GM21529 (cell line): ENCODE data around the gene KRT85.
"Not testable (repeated sequence)": the region's sequence is repeated elsewhere in the genome, so short reads cannot be mapped to it uniquely, and the experiment has no call there.

Experiments
- ATAC-seq: cut with Tn5 transposase; IDR thresholded peaks from one replicate; pipeline ENCODE4 v1.9.1; 2021; ENCODE audit not compliant: unreplicated experiment

Gene KRT85

DNA sequence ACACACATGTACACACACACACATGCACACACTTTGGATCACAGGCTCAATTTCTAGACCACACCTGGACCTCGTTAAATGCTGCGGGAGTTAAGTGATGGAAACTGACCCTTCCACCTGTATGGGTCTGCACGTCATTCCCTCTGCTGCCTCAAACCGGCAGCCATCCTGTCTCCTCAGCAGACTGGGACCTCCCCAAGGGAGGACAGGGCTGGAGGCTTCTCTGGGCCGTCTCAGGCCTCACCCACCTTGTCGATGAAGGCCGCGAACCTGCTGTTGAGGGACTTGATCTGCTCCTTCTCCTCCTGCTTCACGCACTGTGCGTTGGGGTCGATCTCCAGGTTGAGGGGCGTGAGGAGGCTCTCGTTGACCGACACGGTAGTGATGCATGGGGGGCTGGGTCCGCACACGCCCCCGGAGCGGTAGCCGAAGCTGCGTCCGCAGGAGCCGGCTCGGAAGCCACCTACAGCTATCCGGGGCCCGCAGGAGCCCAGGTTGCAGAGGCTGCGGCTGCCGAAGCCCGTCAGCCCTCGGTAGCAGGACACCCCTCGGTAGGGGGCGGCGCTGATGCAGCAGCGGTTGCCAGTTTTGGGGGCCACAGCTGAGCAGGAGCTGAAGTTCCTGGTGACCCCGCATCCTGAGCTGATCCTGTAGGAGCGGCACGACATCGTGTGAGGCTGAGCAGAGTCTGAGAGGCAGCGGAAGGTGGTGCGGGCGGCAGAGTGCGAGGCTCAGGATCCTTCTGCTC lies at the start of gene KRT85:
TSS of gene KRT85 (minus strand) at position 744 of the 748 bp plus-strand sequence. CDS start at position 668, 76 bp downstream.
- ATAC-seq: no peak

DNA sequence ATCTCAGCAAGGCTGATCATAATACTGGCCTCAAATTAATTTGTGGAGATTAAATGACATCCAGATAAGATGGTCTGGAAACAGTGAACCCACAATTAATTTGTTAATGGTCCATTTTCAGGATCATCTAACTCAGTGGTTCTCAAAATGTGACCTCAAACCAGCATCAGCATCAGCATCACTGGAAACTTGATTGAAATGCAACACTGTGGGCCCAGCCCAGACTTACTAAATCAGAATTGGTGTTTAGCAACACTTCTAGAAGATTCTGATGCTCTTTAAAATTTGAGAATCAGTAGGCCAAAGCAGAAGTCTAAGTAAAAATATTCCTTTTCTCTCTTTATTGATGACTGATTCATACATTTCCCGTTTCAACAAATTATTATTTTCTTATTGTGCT lies 49.5 kb upstream of the KRT85 start:
- no peak for ATAC-seq

DNA sequence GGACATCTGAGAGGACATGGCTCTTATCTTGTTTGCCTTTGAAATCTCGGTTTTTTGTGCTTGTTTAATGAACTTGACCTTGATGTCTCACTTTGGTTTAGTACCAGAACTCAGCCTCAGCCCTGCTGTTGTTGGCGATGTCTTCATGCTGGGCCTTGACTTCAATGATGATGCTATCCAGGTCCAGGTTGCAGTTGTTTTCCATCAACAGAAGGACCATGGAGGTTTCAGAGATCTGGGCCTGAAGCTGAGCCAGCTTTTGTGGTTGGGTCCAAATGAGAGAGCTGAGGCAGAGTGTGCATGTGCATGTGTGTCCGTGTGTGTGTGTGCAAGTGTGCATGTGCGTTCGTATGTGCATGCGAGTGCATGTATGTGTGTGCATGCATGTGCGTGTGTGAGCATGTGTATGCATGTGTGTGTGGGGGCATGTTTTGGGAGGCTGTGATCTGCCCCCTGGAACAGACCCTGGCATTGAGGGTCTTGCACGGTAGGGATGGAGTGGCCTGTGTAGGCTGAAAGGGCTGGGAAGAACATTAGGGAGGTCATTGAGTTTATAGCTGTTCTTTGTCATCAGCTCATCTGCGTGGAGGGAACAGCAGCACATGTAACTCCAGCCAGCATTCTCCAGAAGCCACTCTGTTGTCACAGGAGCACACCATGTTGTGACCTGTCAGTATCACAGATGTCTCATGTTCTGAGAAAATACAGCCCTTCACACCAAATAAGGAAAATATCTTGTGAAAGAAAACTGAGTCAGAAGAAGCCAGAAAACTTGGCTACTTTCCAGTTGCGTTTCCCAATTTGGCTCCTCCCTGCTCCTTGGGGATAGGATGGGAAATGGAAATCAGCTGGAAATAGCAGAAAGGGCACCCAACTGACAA lies 48.8 kb upstream of the KRT85 start:
- no peak for ATAC-seq

DNA sequence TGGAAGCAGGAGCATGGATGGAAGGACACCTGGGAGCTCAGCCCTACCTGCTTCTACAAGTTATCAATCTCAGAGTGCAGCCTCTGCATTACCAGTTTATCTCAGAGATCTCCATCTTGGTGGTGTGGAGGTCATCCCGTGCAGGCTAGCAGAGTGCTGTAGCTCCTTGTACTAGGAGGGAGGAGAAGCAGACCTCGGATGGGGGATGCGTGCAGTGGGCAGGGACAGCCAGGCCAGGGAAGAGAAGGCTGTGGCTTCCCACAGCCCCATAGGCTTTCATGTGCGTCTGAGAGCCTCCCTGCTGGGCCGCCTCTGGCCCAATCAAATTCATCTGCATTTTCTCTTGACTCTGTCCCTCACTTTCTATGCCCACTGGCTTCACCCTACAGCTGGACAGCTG lies 47.7 kb upstream of the KRT85 start:
- no peak for ATAC-seq

DNA sequence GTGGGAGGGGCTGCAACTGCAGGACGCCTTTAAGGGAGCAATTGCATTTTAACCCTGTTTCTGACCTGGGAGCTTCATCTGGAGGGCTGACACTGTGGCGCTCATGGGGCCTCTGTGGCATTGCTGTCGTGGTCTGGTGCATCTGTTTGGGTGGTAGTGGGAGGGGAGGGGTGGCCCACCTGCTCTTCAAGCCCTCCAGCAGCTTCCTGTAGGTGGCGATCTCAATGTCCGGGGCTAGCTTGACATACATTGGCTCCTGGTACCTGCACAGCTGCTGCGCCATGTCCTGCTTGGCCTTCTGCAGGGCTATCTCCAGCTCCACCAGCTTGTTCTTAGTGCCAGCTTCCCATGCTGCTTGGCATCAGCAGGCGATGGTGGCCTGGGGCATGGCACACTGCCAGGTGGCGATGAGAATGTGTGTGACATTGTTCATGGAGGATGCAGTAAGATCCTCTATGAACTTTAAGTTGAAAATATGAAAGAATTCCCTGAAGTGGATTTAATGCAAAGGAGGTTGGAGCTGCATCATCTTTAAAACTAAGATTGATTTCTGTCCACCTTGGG lies 46.6 kb upstream of the KRT85 start:
- ATAC-seq: no peak

DNA sequence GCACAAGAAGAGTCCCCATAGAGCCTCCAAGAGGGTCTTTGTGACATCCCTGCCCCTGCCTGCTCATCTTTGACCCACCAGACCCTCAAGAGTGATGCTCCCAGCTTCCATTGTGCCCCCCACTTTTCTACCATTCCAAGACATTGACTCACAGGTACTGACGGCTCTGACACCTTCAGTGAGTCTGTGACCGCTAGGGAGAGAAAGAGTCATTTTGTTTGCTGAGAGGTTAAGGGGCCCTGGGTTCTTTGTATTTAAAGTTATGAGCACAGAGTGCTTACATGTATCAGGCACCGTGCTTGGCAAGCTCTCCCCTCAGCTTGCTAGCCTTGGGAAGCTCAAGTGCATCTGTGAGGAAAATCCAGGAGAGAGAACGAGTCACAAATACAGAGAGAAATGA lies 45.9 kb upstream of the KRT85 start:
- no peak for ATAC-seq

DNA sequence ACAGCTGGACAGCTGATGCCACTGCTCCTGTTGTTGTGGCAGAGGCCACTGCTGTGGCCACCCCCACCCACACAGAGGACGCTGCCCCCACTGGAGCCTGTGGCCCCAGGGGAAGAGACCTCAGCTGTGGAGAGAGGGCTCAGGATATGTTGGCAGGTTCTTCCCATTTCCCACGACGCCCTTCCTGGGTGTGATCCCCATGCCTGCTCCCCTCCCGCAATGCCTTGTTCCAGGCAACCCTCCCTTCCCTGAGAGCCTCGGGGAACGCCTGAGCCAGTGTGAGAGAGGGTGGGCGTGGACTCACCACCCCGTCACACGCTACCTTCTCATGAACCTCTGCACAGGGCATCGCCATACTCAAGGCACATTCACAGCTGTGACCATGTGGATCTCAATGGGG lies 44.5 kb upstream of the KRT85 start:
- no peak for ATAC-seq

DNA sequence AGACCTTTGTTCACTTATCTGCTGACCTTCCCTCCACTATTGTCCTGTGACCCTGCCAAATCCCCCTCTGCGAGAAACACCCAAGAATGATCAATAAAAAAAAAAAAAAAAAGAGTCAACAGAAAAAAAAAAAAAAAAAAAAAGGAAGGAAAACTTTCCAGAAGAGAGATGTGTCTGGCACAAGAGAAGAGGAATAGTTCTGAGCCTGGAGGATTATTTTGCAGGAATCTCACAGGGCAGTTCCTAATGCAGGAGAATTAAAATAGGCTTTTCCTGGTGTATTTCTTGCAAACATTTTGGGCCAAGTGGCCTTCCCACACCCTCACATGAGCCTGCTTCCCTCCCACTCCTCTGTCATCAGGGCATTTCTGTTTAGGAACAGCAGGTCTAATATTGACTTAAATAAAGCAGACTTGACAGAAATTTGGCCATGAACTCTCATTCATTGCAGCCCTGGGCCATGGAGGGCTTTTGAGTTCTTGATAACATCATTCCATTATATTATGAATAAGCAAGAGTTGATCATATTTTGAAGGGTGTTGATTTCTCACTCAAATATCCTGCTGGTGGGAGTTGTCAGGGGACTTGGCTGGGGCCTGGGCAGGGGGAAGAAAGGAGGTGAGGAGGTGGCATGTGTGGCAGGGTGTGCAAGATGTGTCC lies 43.4 kb upstream of the KRT85 start:
- not testable (repeated sequence) for ATAC-seq

DNA sequence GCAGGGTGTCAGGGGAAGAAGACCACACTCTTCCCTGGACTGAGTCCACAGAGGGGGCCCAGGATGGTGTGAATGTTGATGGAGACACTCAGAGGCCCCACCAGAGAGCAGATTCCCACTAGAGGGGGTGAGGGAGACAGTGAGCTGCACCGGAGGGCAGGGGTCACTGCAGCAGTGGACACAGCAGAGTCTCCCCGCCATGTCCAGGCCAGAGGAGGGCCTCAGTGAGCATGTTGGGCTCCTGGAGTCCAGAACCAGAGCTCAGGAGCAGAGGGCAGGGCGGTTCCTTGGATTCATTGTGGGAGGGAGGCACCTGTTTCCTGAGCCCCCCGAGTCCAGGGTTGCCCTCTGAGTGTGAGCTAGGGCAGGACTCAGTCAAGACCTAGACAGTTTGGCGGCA lies 40.6 kb upstream of the KRT85 start:
- ATAC-seq: no peak

DNA sequence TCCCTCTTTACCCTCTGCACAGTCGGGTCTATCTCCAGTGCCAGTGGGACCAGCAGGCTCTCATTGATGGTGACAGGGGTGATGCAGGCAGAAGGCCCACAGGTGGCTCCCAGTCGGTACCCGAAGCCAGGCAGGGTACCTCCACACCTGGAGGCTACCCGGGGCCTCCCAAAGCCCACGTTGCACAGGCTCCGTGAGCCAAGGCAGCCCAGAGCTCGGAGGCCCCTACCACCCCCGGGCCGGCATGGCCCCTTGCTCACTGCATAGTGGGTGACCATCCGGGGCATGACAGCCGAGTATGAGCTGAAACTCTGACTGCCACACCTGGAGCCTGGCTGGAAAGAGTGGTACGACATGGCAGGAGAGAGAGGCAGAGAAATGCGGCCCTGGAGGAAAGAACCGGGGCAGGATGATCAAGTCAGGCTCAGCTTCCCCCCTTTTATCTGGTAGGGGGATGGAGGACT lies 38.7 kb upstream of the KRT85 start, which contains the start of gene KRT82:
TSS of gene KRT82 (minus strand) at position 414 of the 464 bp plus-strand sequence. CDS start at position 356, 58 bp downstream.
- ATAC-seq: no peak

DNA sequence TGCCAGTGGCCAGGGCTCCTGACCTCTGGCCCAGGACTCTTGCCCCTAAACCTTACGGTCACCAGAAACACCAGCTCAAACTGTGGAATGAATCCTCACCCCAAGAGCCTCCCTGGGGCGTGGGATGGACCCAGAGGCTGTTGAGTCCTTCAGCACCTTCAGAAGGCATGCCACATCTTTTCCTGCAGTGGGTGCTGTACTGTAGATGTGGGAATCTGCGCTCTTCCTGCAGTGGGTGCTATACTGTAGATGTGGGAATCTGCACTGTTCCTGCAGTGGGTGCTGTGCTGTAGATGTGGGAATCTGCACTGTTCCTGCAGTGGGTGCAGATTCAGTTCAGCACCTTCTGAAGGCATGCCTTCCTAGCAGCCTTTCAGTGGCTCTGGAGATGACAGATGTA lies 37.7 kb upstream of the KRT85 start:
- no peak for ATAC-seq

DNA sequence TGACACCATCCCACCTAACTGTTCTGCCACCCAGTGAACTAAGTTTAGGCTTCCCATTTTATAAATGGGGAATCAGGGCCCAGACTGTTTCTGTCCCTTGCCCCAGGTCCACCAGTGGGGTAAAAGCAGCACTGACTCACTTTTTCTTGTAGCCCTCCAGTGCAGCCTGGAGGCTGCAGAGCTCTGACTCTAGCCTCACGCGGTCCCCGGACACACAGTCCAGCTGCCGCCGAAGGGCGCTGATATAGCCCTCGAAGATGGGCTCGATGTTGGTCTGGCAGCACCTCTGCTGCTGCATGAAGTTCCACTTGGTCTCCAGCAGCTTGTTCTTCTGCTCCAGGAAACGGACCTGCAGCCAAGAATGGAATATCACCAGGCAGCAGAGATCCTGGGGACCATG lies 36.3 kb upstream of the KRT85 start:
- ATAC-seq: no peak

DNA sequence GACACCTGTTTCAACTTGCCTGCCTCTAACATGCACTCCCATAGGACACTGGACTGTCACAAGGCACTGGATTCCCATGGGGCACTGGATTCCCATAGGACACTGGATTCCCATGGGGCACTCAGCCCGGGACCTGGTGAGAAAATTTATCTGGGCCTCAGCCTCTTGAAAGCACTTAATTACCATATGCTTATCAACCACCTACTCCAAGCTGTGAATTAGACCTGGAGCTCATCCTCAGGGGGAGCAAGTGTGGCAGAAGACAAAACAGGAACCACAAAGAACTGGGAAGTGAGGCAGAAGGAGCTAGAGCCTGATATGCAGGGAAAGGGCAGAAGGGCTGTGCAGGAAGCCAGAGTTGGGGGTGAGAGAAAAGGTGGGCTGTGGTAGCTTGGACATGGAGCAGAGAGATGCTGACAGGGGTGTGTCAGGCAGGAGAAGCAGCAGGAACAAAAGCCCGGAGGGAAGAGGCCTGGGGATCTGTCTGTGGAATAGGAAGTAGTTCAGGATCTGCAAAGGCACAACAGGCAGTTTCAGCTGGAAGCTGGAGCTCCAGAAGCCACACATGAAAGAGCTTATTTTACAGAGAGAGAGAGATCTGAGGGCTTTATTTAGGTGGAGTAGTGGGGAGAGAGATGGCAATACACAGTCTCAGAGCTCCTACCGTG lies 35.7 kb upstream of the KRT85 start:
- ATAC-seq: no peak

DNA sequence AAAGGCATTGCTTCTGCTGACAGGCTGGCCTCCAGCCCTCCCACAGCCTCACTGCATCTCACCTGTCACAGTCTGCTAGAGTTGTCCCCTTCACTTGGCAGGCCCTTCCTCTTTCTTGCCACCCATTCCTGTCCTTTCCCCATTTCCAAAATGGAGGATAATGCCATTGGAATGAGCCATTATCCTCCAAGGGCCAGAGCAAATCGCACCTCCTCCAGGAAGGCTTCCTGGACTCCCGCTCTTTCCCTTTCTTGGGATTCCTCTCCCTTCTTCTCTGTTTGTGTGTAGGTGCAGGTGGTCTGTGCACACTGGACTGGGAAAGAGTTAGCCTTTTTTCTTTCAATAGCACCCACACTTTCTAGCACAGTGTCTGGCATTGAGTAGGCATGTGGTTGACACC lies 35.1 kb upstream of the KRT85 start:
- no peak for ATAC-seq

DNA sequence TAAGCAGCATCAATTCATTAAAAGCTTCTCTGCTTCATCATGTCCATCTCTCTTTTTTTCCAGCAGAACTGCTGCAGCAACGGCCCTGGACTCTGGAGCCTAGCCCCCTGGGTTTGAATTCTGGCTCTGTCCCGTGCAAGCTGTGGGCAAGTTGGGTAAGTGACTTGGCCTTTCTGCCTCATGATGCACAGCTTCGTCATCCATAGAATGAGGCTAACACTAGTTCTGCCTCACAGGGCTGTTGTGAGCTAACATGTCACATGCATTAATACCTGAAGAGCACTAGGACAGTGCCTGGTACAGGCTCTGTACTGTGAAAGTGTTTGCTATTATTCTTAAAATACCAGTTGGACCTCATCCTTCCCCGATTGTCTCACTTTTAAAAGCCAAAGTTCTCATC lies 34.6 kb upstream of the KRT85 start:
- ATAC-seq: no peak

DNA sequence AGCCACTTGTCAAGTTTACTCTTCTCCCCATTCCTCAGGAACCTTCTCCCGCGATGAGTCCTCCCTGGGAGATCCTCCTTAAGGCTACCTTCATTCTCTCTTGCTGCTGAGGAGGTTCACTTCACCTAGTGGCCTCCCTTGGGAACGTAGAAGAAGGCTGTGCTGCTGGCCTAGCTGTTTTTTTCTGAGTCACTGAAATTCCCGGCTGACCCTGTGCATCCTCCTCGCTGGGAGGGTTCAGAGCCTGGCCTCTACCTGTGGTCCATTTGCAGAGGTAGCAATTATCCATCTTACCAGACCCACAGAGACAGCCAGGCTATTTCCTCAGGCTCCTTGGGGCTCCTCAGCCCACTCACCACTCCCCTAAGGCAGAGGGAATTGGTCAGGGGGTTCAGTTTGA lies 34.2 kb upstream of the KRT85 start:
- no peak for ATAC-seq

DNA sequence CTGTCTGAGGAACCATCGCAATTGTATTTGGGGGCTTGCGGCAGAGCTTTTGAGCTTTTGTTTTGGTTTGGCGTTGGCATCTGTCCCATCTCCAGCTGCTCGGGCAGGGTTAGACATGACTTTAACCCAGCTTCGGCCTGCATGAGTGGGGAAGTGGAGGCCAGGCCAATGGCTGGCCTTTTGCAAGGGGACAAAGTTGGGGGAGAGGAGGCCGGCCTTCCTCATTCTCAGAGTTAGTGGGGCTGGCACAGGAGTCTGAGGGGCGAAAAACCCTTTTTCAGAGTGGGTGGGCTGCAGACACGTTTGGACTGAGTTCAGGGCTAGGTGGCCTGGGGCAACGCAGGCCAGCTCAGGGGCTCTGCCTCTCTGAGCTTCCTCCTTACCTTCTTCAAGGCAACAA lies 33.6 kb upstream of the KRT85 start:
- no peak for ATAC-seq

DNA sequence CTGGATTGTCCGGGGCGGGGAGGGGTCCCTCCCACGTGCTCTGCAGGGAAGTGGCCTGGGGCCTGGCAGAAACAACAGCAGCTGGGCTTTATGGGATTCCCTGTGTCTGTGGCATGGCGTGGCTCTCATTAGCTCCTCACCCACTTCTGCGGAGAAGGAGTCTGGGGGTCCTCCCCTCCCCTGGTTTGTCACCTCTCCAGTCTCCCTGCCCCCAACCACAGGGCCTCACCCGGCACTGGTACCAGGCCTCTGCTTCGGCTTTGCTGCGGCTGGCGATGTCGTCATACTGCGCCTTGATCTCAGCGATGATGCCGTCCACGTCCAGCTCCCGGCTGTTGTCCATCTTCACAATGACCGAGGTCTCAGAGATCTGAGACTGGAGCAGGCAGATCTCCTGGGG lies 32.5 kb upstream of the KRT85 start:
- no peak for ATAC-seq

DNA sequence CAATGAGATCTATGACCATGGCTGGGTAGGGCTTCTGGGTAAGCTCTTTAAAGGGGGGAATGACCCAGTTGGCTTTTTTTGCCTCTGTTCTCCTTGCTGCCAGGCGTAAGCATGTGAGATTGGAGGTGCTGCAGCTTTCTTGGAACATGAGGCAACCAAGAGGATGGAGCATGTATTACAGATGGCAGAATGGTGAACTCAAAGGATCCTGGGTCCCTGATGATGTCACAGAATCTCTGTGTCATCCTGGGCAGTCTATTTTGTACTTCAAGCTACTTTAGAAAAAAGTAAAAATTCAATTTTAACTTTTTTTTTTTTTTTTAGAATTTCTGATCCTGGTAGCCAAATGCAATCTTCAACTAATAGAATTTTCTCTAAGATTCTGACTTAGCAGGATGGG lies 30.9 kb upstream of the KRT85 start:
- no peak for ATAC-seq

DNA sequence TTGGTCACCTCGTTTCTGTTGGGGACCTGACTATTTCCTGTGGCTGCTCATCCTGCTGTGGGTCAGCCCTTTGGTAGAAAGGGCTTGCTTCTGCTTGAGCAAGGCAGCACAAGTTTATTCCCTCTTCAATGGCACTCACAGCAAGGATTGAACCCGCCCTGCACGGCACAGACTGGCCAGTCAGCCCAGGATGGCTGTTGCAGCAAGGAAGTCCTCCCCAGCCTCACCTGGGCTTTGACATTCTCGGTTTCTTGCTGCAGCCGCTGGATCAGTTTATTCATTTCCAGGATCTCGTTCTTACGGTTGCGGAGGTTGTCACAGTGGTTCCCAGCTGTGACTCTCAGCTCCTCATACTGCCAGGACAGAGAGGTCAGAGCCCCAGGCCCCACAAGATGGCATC lies 29.4 kb upstream of the KRT85 start:
- ATAC-seq: no peak
